ENCODE measurements around the gene LHX6.

GRCh38 chr9:122164286-122164685 is 64.5 kb downstream of the LHX6 start:
- no peak for TF ChIP-seq EZH2 (IDR thresholded peaks at IDR 0.05; ENCODE audit: insufficient read depth, low read length)
- TF ChIP-seq CTCF (IDR thresholded peaks at IDR 0.05; ENCODE audit: insufficient read depth, low read depth, low read length) = no peak
